Testis (tissue), 2 donors: ENCODE results near the gene C5orf58.

Experiments
- POLR2A ChIP-seq: fragments of 450-650 bp; IDR thresholded peaks from one replicate; pipeline ENCODE4 v1.6.1; 2017; ENCODE audit warnings: antibody characterized with exemption, mild to moderate bottlenecking, moderate library complexity
- TF ChIP-seq, protein P1 (sequence below), 3 experiments: fragments of 450-650 bp in 2 of 3; fragments of 200-600 bp in 1 of 3; sonication (generic) in 1 of 3; IDR thresholded peaks; one replicate each; pipeline ENCODE4 v1.5.1; 2016 to 2019; ENCODE audit warnings: antibody characterized with exemption in 3 of 3, mild to moderate bottlenecking in 2 of 3, moderate library complexity in 1 of 3

GRCh38 chr5:170190436-170191134 is 42.2 kb upstream of the C5orf58 start:
- TF ChIP-seq, protein P1, sequence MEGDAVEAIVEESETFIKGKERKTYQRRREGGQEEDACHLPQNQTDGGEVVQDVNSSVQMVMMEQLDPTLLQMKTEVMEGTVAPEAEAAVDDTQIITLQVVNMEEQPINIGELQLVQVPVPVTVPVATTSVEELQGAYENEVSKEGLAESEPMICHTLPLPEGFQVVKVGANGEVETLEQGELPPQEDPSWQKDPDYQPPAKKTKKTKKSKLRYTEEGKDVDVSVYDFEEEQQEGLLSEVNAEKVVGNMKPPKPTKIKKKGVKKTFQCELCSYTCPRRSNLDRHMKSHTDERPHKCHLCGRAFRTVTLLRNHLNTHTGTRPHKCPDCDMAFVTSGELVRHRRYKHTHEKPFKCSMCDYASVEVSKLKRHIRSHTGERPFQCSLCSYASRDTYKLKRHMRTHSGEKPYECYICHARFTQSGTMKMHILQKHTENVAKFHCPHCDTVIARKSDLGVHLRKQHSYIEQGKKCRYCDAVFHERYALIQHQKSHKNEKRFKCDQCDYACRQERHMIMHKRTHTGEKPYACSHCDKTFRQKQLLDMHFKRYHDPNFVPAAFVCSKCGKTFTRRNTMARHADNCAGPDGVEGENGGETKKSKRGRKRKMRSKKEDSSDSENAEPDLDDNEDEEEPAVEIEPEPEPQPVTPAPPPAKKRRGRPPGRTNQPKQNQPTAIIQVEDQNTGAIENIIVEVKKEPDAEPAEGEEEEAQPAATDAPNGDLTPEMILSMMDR (IDR thresholded peaks at IDR 0.05) = no peak
- TF ChIP-seq POLR2A = no peak
